GM18517 (cell line): ENCODE results near the gene TRIM46.

Experiments used
- ATAC-seq: cut with Tn5 transposase; IDR thresholded peaks from one replicate; pipeline ENCODE4 v1.9.1; 2021; ENCODE audit warnings: mild to moderate bottlenecking, moderate library complexity; ENCODE audit not compliant: unreplicated experiment

TRIM46 gene, protein sequence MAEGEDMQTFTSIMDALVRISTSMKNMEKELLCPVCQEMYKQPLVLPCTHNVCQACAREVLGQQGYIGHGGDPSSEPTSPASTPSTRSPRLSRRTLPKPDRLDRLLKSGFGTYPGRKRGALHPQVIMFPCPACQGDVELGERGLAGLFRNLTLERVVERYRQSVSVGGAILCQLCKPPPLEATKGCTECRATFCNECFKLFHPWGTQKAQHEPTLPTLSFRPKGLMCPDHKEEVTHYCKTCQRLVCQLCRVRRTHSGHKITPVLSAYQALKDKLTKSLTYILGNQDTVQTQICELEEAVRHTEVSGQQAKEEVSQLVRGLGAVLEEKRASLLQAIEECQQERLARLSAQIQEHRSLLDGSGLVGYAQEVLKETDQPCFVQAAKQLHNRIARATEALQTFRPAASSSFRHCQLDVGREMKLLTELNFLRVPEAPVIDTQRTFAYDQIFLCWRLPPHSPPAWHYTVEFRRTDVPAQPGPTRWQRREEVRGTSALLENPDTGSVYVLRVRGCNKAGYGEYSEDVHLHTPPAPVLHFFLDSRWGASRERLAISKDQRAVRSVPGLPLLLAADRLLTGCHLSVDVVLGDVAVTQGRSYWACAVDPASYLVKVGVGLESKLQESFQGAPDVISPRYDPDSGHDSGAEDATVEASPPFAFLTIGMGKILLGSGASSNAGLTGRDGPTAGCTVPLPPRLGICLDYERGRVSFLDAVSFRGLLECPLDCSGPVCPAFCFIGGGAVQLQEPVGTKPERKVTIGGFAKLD

DNA sequence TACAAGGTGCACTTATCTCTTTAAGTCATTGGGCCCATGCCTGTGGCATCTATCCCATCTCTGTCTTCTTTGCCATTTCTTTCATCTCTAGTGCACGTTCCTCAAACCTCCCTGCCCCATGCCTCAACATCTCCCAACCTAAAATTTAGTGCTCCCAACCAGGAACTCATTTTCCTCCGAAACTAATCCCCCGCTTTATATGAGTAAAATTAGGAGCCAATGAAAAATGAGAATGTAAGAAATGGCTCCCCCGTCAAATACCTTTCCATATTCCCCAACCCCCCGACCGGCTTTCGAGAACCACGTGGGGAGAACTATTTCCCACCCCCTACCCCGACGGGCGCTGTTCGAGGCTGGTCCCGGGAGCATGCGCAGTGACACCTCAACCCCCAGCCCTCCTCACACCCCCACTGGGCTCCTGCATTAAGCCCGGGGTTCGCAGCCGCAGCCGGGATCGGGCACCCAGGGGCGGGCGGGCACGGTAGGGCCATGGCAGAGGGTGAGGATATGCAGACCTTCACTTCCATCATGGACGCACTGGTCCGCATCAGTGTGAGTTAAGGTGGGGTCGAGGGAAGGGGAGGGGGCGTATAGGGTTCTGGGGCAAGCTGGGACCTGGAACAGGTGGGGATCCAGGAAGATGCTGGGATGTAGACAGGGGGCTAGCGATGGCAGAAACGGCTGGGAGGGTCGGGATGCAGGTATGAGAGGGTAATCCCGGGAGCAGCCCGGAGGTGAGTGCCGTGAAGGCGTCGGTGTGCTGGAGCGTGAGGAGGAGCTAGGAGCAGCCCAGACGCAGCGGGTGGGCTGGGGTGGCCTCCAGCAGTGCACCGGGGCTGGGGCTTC, at the start of gene TRIM46:
TSS of gene TRIM46 (plus strand) at position 372 of the 846 bp plus-strand sequence. CDS start at position 490, 118 bp downstream.
- ATAC-seq: no peak

DNA sequence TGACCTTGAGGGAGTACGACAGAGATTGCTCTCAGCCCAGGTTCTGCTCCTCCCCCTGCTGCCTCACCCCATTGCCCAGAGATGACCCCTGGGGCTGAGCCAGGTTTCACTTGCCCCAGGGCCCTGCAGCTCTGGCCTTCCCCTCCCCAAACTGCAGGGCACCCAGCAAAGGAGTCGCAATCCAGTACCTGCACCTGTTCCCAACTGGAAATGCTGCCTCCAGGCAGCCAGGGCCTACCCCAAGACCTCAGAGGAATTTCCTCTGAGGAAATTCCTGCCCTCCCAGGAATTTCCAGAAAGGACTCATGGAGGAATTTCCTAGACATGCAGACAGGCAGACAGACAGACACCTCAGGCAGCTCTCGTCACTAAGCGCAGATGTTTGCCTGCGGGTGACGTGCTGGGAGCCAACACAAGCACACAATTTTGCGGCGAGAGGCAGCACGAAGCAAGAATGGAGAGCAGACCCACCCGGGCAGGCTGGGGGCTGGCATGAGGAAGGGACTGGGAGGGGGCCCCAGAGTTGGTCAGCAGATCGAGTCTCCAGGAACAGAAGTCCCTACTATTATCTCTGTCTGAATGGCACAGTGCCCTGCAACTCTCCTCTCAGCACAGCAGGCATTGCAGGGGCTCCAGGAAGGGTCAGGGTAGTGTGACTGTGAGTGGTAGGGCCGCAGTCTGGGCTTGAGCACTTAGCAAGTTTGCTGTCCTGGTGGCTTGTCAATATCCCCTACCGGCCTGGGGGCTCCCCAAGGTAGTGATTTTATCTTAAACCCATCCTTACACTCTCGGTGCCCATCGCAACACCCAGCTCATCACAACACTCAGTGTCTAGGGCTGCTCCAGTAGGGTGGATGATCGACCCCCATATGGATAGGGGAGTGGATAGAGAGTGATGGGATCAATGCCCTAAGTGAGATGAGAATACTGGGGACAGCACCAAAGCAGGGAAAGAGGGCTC, 48.9 kb upstream of the TRIM46 start:
- ATAC-seq: no peak

DNA sequence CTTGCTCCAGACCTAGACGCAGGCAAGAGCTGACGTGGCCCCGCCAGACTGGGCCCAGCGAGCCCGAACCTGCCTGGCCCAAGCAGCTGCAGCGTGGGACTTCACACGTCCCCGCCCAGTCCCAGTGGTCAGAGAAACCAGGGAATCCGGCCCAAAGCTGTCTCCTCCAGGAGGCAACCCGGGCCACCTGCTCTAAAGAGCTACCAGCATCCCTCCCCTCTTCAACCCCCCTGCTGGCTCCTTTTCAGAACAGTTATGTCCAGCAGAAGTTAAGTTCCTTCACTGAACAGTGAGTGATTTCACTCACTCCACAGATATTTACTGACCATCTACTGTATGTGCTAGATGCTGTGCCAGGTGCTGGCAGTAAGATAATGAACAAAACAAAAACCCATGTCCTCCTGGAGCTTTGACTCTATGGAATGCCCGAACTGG, 48.1 kb upstream of the TRIM46 start:
- no peak for ATAC-seq

DNA sequence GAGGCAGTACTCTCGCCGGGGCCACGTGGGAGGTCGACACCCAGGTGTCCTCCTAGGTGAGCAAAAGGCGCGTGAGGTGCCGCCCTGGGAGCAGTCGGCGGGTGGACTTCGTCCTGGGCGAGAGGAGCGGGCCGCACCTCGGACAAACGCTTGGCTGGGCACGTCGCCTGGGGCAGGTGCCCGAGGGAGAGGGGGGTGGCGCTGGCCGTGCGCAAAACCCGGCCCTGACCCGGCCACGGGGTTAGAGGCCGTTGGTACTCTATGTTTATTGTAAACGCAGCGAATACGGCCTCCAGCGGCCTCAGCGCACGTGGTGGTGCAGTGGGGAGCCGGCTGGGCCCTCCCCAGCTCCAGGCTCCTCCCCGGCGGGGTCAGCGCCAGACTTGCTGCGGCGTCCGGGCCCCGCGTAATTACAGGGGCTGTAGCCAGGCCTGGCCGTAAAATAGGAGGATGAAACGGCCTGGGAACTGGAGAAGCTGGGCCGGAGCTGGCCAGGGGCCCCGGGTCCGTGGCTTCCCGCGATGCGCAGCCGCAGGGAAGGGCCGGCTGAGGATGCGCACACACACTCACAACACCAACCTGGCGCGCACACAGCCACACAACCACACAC, 47.6 kb upstream of the TRIM46 start:
- ATAC-seq: no peak

DNA sequence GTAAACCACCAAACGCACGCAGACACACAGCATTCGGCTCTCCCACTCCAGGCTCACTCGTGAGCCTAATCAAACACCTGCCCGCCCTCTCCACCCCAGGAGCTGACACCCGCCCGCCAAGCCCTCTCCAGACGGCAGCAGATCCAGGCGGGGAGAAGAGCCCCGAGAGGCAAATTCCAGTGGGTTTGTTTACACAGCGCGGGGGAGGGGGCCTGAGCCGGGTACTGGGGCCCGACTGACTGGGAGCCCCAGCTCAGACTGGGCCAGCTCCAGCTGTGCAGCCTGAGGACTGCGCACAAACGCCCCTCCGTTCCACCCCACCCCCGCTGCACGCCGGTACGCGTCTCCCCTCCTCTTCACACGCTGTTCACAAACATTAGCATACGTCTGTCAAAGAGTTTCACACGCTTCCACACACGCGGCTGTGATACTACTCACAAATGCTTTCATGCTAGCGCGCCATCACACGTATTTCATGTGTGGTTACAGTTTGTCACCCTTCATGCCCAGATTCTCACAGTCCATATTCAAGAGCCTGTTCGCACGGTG, 47.0 kb upstream of the TRIM46 start:
- ATAC-seq: no peak

DNA sequence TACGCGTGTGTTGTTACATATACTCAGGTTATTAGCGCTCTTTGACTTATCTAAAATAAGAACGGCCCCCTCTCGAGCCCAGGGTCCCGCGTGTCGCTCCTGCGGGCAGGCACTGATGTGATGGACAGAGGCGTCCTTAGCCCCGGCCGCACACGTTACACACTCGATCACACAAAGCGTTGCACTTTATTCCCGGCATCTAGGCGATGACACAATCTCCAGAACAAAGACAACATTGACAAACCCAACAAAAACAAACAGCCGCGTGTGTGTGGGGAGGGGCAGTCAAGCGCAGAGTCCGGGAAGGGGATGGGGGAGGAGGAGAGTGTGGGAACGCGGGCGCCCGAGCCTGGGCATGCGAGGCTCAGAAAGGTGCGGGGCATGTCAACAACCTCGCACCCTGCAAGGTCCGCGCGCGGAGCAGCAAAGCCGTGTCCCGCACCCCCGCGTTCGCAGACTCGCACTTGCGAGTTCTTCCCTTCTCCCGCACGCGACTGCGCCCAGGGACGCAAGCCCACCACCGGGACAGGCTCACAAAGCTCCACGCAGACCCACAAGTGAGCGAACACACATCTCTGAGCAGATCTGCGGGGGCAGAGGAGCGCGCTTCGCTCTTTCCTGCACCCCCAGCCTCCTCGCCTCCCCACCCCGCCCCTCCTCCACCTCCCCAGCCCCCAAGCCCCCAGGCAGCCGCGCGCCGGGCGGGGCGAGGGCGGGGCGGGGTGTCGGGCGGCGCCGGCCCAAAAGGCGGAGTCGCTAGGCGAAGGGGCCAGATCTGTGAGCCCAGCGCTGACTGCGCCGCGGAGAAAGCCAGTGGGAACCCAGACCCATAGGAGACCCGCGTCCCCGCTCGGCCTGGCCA, 46.3 kb upstream of the TRIM46 start, which contains the start of gene EFNA1:
TSS of gene EFNA1 (plus strand) at position 772 of the 862 bp plus-strand sequence. CDS start 102 bp downstream, outside the sequence.
- ATAC-seq: no peak

DNA sequence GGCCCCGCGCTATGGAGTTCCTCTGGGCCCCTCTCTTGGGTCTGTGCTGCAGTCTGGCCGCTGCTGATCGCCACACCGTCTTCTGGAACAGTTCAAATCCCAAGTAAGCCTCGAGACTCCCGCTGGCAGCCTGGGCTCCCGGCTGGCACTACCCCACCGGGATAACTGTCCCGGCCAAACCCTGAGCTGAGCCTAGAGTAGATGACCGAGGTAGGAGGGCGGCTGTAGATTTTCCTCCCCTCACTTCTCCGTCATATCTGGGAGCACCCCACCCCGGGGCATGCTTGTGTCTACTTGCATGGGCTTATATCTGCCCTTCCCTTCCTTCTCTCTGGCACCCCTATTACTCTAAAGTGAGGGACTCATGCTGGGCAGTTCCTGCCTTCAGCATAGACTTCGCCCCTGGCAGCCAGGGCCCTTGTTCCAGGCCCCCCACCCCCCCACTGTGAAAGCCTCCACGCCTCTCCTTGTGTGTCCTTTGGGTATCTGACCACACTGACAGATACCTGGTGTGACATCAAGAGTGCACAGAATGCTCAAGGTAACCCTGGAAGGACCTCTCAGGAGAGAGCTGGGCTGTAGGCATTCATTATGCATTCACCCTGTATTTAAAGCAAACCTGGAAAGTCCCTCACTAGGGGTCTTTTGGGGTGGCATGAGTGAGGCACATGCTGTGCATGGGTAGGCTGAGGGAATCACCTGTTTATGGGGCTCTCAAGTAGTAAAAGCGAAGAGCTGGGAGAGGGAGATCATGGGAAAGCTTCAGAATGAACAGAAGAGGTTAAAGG, 45.5 kb upstream of the TRIM46 start:
- no peak for ATAC-seq

DNA sequence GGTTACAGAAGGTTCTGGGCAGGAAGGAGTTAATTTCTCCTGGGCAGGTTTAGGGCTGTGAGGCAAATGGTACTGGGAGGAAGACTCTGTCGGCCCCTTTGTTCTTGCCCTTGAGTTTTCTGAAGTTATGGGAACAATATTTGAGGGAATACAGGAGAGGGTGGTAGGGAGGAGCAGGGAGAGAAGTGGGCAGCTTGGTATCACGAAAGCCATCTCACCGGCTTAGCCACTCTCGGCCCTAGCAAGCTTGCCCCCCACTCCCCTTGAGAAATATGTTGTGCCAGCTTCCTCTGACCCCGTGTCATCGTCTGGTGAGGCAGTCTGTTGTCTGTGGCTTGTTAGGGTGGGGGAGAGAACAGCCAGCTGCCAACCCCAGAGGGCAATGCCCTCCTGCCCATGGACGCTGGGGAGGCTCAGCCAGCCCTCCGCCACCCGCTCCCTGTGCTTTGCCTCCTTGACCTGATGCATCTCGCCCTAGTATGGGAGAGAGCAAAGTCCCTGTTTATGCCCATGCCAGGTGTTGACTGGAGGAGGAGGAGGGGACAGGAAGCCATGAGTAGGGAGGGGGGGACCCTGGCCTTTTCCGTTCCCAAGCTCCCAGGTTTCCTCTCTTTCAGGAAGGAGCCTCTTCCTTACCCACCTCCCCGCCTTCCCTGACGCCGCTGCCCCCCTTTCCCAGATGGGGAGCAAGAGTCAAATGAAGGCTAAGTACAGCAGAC, 44.7 kb upstream of the TRIM46 start:
- ATAC-seq: no peak

DNA sequence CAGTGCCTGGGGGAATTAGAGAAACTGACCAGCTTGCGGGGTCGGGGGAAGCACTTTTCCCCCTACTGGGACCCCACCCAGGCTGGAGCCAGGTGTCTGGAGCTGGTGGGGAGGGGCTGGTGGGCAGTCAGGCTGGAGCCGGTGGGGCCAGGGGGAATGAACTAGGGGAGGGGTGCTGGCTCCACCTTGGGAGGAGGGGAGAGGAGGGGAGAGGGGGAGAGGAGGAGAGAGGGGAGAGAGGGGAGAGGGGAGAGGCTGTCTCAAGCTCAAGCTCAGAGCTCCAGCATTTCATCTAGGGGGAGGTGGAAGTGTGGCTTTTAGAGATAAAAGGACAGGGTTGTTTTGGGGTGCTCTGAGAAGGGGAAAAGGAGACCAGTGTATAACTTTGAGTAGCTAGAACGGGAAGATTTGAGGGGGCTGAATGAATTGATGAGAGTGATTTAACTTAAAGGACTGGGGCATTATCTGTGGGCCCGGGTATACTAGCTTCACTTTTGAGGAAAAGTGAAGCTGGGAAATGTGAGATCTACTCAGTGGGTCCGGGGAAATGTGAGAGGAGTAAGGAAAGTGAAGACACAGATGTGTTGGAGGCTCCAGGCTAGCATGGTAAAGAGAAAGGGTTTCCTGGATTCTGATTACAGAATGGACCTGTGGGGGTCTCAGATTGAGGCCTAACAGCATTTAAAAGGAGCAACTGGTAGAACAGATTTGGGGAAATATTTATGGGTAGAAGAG, 43.2 kb upstream of the TRIM46 start:
- ATAC-seq: no peak

DNA sequence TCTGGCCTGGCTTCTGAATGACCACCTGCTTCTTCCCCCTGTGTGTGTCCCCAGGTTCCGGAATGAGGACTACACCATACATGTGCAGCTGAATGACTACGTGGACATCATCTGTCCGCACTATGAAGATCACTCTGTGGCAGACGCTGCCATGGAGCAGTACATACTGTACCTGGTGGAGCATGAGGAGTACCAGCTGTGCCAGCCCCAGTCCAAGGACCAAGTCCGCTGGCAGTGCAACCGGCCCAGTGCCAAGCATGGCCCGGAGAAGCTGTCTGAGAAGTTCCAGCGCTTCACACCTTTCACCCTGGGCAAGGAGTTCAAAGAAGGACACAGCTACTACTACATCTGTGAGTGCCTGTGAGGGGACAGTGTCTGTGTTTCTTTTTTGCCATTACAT, 42.4 kb upstream of the TRIM46 start:
- no peak for ATAC-seq

DNA sequence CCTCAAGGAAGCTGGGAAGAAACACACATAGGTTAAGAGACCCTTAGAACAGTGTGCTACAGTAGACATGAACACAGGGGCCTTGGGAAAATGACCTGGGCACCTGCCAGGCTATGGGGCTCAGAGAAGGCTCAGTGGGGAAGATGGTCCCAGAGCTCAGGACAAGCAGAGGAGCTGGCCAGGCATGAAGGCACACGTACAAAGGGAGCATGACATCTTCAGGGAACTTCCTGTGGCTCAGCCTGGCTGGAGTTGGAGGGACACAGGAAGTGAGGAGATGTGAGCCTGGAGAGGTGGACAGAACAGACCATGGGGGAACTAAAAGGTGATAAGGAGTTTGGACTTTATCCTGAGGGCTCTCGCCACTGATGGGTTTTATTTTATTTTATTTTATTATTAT, 41.8 kb upstream of the TRIM46 start:
- ATAC-seq: no peak

DNA sequence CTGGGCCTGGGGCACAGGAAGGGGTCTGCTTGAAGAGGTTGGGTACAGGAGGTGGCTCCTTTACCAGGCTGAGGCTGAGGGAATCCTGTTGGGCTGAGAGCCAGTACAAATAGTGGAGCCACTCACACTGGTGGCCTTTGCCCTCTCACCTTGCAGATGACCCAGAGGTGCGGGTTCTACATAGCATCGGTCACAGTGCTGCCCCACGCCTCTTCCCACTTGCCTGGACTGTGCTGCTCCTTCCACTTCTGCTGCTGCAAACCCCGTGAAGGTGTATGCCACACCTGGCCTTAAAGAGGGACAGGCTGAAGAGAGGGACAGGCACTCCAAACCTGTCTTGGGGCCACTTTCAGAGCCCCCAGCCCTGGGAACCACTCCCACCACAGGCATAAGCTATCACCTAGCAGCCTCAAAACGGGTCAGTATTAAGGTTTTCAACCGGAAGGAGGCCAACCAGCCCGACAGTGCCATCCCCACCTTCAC, 39.8 kb upstream of the TRIM46 start:
- ATAC-seq: no peak

DNA sequence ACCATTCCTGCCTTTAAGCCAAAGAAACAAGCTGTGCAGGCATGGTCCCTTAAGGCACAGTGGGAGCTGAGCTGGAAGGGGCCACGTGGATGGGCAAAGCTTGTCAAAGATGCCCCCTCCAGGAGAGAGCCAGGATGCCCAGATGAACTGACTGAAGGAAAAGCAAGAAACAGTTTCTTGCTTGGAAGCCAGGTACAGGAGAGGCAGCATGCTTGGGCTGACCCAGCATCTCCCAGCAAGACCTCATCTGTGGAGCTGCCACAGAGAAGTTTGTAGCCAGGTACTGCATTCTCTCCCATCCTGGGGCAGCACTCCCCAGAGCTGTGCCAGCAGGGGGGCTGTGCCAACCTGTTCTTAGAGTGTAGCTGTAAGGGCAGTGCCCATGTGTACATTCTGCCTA, 39.3 kb upstream of the TRIM46 start:
- ATAC-seq: no peak

DNA sequence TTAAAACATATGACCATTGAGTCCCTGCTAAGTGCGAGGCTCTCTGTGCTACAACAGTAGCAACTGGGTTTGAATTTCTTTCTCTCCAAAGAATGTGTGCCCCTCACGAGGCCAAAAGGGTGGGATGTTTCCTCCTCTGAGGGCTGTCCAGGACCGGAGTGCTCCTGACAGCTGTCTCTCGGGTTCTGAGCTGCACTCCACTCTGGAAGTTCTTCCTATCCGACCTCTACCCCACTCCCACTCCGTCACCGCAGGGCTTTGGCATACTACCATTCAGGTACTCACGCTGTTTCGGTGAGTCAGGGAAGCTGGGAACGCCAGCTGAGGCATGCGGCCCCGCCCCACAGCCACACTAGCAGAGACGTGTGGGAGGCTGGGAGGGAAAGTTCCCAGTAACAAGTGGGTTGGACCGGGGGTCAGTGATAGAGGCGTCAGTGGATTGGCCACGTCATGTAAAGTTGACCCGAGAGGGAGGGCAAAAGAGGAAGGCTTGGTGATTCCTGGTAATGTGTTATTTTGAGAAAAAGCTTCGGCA, 38.7 kb upstream of the TRIM46 start:
- ATAC-seq: no peak

DNA sequence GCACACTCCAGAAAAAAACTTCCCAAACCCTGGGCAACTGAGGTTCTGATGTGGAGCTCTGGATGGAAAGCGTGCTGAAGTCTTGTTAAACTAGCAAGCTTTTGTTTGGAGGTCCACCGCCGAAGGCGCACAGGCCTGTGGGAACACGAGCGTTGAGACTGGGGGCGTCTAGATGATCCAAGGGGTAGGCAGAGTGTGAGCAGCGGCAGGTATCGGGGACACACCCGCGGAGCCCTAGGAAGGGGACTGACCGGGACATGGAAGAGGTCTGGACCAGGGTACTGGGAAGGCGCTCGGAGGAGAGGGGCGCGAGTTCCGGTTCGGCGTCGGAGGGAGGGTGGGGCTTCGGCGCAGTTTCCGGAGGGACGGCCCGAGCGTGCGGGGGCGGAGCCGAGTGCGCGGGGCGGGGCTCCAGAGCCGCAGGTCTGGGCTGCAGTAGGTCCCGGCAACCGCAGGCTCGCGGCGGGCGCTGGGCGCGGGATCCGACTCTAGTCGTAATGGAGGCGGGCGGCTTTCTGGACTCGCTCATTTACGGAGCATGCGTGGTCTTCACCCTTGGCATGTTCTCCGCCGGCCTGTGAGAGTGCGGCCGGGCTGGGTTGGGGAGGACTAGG, 38.1 kb upstream of the TRIM46 start, which contains the start of gene SLC50A1:
TSS of gene SLC50A1 (plus strand) at position 438 of the 614 bp plus-strand sequence. CDS start at position 498, 60 bp downstream.
- peak; percentile 49 for ATAC-seq
